HG02798 (cell line): Measurements from ENCODE around the gene HCFC1.

ENCODE experiments used
- ATAC-seq: cut with Tn5 transposase; IDR thresholded peaks from one replicate; pipeline ENCODE4 v1.9.1; 2021; ENCODE audit warnings: mild to moderate bottlenecking; ENCODE audit not compliant: unreplicated experiment, poor library complexity

Gene HCFC1

GRCh38 chrX:153960786-153961185, 10.8 kb downstream of the HCFC1 start:
- ATAC-seq: no peak

- no peak for ATAC-seq
These were observed 11.5 kb downstream of the HCFC1 start for GRCh38 chrX:153960077-153960476.

GRCh38 chrX:153959649-153960048, 12.0 kb downstream of the HCFC1 start:
- no peak for ATAC-seq

GRCh38 chrX:153958605-153959004, 13.0 kb downstream of the HCFC1 start:
- no peak for ATAC-seq

- ATAC-seq: no peak
These were observed 14.4 kb downstream of the HCFC1 start for GRCh38 chrX:153957224-153957623.

- no peak for ATAC-seq
These were observed 15.3 kb downstream of the HCFC1 start for GRCh38 chrX:153956044-153956907.

GRCh38 chrX:153955228-153955732, 16.3 kb downstream of the HCFC1 start:
- ATAC-seq: no peak

GRCh38 chrX:153954558-153955227, 16.9 kb downstream of the HCFC1 start:
- ATAC-seq: no peak

- no peak for ATAC-seq
These were observed 17.6 kb downstream of the HCFC1 start for GRCh38 chrX:153953892-153954557.

GRCh38 chrX:153953342-153953830, 18.2 kb downstream of the HCFC1 start:
- no peak for ATAC-seq

GRCh38 chrX:153952373-153953026, 19.1 kb downstream of the HCFC1 start:
- no peak for ATAC-seq

- no peak for ATAC-seq
These were observed 19.8 kb downstream of the HCFC1 start for GRCh38 chrX:153951683-153952372.

- no peak for ATAC-seq
These were observed 21.5 kb downstream of the HCFC1 start for GRCh38 chrX:153950127-153950526.

- ATAC-seq: no peak
These were observed 22.5 kb downstream of the HCFC1 start for GRCh38 chrX:153948847-153949805.

GRCh38 chrX:153948002-153948466, 23.6 kb downstream of the HCFC1 start:
- no peak for ATAC-seq

- ATAC-seq: peak; percentile 80
These were observed 24.4 kb downstream of the HCFC1 start for GRCh38 chrX:153947009-153947769.
